Measurements from ENCODE around the gene ARHGEF7.

Gene ARHGEF7

DNA sequence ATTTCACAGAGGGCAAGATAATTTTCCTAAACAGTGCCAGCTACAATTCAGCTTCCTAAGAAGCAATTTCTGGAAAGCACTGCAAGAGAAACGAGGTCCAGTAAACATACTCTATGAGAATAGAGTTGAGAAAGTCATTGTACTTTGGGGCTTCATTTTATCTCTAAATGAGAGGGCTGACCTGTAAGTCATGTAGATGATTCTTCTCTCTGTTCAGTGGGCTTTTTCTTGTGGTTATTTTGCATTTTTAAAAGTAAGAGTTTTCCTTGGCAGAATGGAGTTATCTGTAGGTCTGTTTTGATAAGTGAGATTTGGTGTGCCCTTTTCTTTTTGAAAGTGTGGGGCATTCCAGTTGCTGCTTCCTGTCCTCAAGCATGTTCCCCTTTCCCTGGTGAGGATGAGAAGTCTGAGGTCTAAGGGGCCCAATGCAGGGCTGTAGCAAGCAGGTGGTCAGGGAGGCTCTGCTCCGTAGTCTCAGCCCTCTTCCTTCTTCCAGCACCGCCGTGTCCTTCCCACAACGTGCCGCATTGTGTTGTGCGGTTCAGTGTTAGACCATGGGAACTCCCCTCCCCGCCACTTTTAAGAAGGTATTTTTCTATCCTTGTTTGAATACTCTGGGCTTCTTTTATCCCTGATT lies 86.3 kb downstream of the ARHGEF7 start:
- Histone ChIP-seq H3K27ac (ENCODE audit: low read depth, low read length) (no peak overlapping the region), H2AK5ac (ENCODE audit: low read length) (no peak overlapping the region), H3K23ac (ENCODE audit: low read length) (no peak overlapping the region), H2BK120ac (ENCODE audit: low read depth, low read length) (no peak overlapping the region), H3K18ac (ENCODE audit: low read length) (no peak overlapping the region), H3K9ac (ENCODE audit: low read length) (no peak overlapping the region), H3K4me2 (ENCODE audit: low read length) (no peak overlapping the region), H3K79me1 (ENCODE audit: low read length) (peaks cover 21% of the 10 kb centered on the region), H3K56ac (ENCODE audit: low read length) (no peak overlapping the region), H3K36me3 (ENCODE audit: control insufficient read depth, insufficient read depth, low read length) (no peaks in the 10 kb centered on the region), H3K27me3 (ENCODE audit: insufficient read depth, low read length, poor library complexity) (no peaks in the 10 kb centered on the region), H3K4ac (ENCODE audit: low read depth, low read length) (no peak overlapping the region), H3K4me3 (ENCODE audit: low read length) (no peak overlapping the region), H4K5ac (ENCODE audit: low read length) (no peak overlapping the region), H3K4me1 (ENCODE audit: control insufficient read depth, low read depth, low read length) (peaks cover 14% of the 10 kb centered on the region), H4K8ac (ENCODE audit: low read depth, low read length) (no peak overlapping the region), H2BK15ac (replicated peaks; ENCODE audit: low read depth) (no peak overlapping the region), H2BK5ac (ENCODE audit: low read length) (no peak overlapping the region), H3K79me2 (ENCODE audit: control insufficient read depth, insufficient read depth, low read length) (peaks cover 34% of the 10 kb centered on the region)
- WGBS (ENCODE audit: extremely low coverage, insufficient coverage, low lambda C conversion rate), result no CpG with 5 or more reads among the region's 8 CpGs
- no peak for DNase-seq

DNA sequence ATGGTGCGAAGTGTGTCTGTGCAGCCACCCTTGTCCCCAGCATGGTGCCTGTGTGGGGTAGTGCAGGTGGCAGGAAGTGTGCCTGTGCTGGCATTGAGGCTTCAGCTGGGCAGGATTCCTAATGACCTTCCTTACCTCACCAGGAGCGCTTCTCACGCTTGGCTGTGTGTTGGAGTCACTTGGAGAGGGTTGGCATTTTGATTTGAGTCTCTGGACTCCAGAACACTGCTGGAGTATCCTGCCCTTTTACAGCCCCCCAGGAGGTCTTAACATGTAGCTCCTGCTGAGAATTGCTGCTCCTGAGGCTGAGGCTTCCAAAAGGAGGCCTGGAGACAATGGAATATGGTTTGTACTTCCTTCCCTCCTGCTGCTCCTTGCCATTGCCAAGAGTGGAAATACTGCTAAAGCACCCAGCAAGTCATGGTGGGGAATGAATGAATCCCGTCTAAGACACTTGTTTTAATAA lies 87.1 kb downstream of the ARHGEF7 start:
- Histone ChIP-seq H3K4me2 (ENCODE audit: low read length) (no peak overlapping the region), H3K18ac (ENCODE audit: low read length) (no peak overlapping the region), H2BK5ac (ENCODE audit: low read length) (no peak overlapping the region), H3K56ac (ENCODE audit: low read length) (peak overlapping the region; percentile 53), H4K5ac (ENCODE audit: low read length) (no peak overlapping the region), H3K4ac (ENCODE audit: low read depth, low read length) (no peak overlapping the region), H2BK15ac (replicated peaks; ENCODE audit: low read depth) (no peak overlapping the region), H3K79me2 (ENCODE audit: control insufficient read depth, insufficient read depth, low read length) (peaks cover 35% of the 10 kb centered on the region), H3K27me3 (ENCODE audit: insufficient read depth, low read length, poor library complexity) (no peaks in the 10 kb centered on the region), H3K27ac (ENCODE audit: low read depth, low read length) (no peak overlapping the region), H4K8ac (ENCODE audit: low read depth, low read length) (no peak overlapping the region), H3K79me1 (ENCODE audit: low read length) (peaks cover 21% of the 10 kb centered on the region), H2AK5ac (ENCODE audit: low read length) (no peak overlapping the region), H3K4me1 (ENCODE audit: control insufficient read depth, low read depth, low read length) (peaks cover 14% of the 10 kb centered on the region), H2BK120ac (ENCODE audit: low read depth, low read length) (no peak overlapping the region), H3K4me3 (ENCODE audit: low read length) (no peak overlapping the region), H3K9ac (ENCODE audit: low read length) (no peak overlapping the region), H3K23ac (ENCODE audit: low read length) (no peak overlapping the region), H3K36me3 (ENCODE audit: control insufficient read depth, insufficient read depth, low read length) (no peaks in the 10 kb centered on the region)
- DNase-seq, result peak; percentile 66
- no CpG with 5 or more reads among the region's 4 CpGs for whole genome bisulfite sequencing (ENCODE audit: extremely low coverage, insufficient coverage, low lambda C conversion rate)

DNA sequence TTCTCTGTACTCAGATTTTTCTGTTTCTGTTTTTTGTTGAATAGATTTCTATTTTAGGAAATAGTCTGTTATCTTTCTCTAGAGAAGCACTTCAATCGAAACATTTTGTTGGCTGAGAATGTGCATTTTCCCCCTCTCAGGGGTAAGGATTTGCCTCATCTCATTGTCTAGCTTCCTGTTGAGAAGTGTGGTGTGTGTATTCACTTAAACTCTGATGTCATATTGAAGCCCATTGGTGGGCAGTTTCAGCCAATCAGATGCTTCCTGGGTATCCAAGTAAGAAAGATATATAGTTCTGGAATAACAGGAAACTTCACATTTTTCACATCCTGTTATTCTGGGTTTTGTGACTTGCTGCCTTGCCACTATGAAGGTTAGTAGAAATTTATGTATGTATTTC lies 87.6 kb downstream of the ARHGEF7 start:
- Histone ChIP-seq H2BK5ac (ENCODE audit: low read length) (no peak overlapping the region), H2AK5ac (ENCODE audit: low read length) (no peak overlapping the region), H3K79me1 (ENCODE audit: low read length) (peaks cover 23% of the 10 kb centered on the region), H3K18ac (ENCODE audit: low read length) (no peak overlapping the region), H3K4me1 (ENCODE audit: control insufficient read depth, low read depth, low read length) (peaks cover 14% of the 10 kb centered on the region), H3K79me2 (ENCODE audit: control insufficient read depth, insufficient read depth, low read length) (peaks cover 39% of the 10 kb centered on the region), H3K27me3 (ENCODE audit: insufficient read depth, low read length, poor library complexity) (no peaks in the 10 kb centered on the region), H2BK120ac (ENCODE audit: low read depth, low read length) (no peak overlapping the region), H3K4me2 (ENCODE audit: low read length) (no peak overlapping the region), H3K27ac (ENCODE audit: low read depth, low read length) (no peak overlapping the region), H3K9ac (ENCODE audit: low read length) (no peak overlapping the region), H3K36me3 (ENCODE audit: control insufficient read depth, insufficient read depth, low read length) (no peaks in the 10 kb centered on the region), H4K8ac (ENCODE audit: low read depth, low read length) (no peak overlapping the region), H2BK15ac (replicated peaks; ENCODE audit: low read depth) (no peak overlapping the region), H3K56ac (ENCODE audit: low read length) (no peak overlapping the region), H3K4ac (ENCODE audit: low read depth, low read length) (no peak overlapping the region), H4K5ac (ENCODE audit: low read length) (no peak overlapping the region), H3K4me3 (ENCODE audit: low read length) (no peak overlapping the region), H3K23ac (ENCODE audit: low read length) (no peak overlapping the region)
- peak; percentile 82 for DNase-seq
- no CpG with 5 or more reads among the region's 1 CpG for WGBS (ENCODE audit: extremely low coverage, insufficient coverage, low lambda C conversion rate)

DNA sequence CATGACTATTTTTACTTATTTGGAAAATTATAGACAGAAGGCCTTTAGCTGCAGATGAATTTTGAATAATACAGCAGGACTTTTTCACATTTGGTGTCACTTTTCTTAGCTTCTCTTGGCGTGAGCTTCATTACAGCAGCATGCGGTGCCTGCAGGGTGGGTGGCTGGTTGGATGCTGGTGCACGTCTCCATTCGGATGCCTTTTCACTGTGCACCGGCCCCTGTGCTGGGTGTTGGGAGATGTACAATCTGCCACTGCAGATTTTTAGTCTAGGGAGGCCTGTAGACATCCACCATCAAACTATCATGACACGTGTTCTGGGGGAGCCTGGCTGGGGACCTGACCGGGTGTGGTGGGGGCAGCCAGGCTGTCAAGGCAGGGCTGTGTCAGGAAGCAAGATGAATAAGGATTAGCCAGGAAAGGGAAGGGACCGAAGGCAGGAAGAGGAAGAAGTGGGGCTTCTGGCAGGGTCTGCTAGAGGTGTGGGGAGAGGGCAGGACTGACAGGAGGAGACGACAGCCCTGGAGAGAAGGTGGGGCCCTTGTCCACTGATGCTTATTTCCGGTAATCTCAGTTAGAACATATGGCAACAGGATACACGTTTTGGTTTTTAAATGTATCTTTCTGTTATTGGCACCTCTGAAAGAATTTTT lies 88.8 kb downstream of the ARHGEF7 start:
- no peak overlapping the region for H2AK5ac ChIP-seq (ENCODE audit: low read length)
- WGBS (ENCODE audit: extremely low coverage, insufficient coverage, low lambda C conversion rate), result no CpG with 5 or more reads among the region's 11 CpGs
- no peaks in the 10 kb centered on the region for H3K27me3 ChIP-seq (ENCODE audit: insufficient read depth, low read length, poor library complexity)
- no peak overlapping the region for H2BK15ac ChIP-seq (replicated peaks; ENCODE audit: low read depth)
- no peak overlapping the region for H2BK120ac ChIP-seq (ENCODE audit: low read depth, low read length)
- no peak overlapping the region for H3K27ac ChIP-seq (ENCODE audit: low read depth, low read length)
- no peak overlapping the region for H3K18ac ChIP-seq (ENCODE audit: low read length)
- H3K23ac ChIP-seq (ENCODE audit: low read length), result no peak overlapping the region
- peaks cover 44% of the 10 kb centered on the region for H3K79me2 ChIP-seq (ENCODE audit: control insufficient read depth, insufficient read depth, low read length)
- no peak overlapping the region for H3K56ac ChIP-seq (ENCODE audit: low read length)
- no peak overlapping the region for H3K9ac ChIP-seq (ENCODE audit: low read length)
- no peak overlapping the region for H4K8ac ChIP-seq (ENCODE audit: low read depth, low read length)
- H3K4ac ChIP-seq (ENCODE audit: low read depth, low read length), result no peak overlapping the region
- no peaks in the 10 kb centered on the region for H3K36me3 ChIP-seq (ENCODE audit: control insufficient read depth, insufficient read depth, low read length)
- no peak for DNase-seq
- no peak overlapping the region for H3K4me2 ChIP-seq (ENCODE audit: low read length)
- no peak overlapping the region for H2BK5ac ChIP-seq (ENCODE audit: low read length)
- H3K4me1 ChIP-seq (ENCODE audit: control insufficient read depth, low read depth, low read length), result peaks cover 14% of the 10 kb centered on the region
- no peak overlapping the region for H4K5ac ChIP-seq (ENCODE audit: low read length)
- H3K79me1 ChIP-seq (ENCODE audit: low read length), result peaks cover 30% of the 10 kb centered on the region
- H3K4me3 ChIP-seq (ENCODE audit: low read length), result no peak overlapping the region

DNA sequence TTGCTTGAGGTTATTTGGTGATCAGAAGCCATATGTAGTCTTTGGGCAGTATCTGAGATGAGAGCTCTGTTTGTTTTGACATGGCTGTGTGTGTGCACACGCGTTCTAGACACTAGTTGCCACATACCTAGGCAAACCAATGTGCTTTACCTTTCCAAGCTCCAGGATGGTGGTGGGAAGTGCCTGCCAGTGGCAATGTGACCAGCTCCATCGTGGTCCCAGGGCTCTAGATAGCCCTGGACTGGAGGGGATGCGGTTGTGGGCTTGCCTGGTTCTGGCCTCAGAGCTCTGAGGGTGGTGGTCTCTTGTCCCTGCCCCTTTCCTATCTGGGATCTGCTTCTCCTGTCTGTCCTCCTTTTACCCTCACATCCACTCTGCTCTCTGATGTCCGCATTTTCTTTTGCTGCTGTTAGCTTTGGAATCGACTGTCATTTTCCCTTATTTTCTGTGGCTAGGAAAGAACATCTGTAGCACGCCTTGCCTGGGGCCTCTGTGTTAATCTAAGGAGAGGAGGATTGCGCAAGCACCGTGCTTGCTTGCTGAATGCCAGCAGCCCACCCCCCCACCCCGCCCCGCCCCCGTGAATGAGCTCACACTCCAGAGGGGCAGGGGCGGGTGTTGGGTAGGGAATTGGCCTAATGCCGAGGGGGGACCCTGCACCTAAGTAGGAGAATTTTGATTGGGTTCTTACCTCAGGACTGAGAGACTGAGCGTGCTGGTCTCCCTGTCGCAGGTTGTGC lies 89.5 kb downstream of the ARHGEF7 start:
- Histone ChIP-seq H3K4me2 (ENCODE audit: low read length) (peak overlapping the region; percentile 28), H3K9ac (ENCODE audit: low read length) (peak overlapping the region; percentile 37), H2AK5ac (ENCODE audit: low read length) (no peak overlapping the region), H3K23ac (ENCODE audit: low read length) (peak overlapping the region; percentile 7), H2BK5ac (ENCODE audit: low read length) (no peak overlapping the region), H4K8ac (ENCODE audit: low read depth, low read length) (peak overlapping the region; percentile 30), H2BK15ac (replicated peaks; ENCODE audit: low read depth) (no peak overlapping the region), H3K79me1 (ENCODE audit: low read length) (peaks cover 26% of the 10 kb centered on the region), H4K5ac (ENCODE audit: low read length) (no peak overlapping the region), H3K4ac (ENCODE audit: low read depth, low read length) (no peak overlapping the region), H3K27me3 (ENCODE audit: insufficient read depth, low read length, poor library complexity) (no peaks in the 10 kb centered on the region), H3K79me2 (ENCODE audit: control insufficient read depth, insufficient read depth, low read length) (peaks cover 40% of the 10 kb centered on the region), H2BK120ac (ENCODE audit: low read depth, low read length) (no peak overlapping the region), H3K4me1 (ENCODE audit: control insufficient read depth, low read depth, low read length) (peaks cover 14% of the 10 kb centered on the region), H3K18ac (ENCODE audit: low read length) (no peak overlapping the region), H3K56ac (ENCODE audit: low read length) (peak overlapping the region; percentile 34), H3K36me3 (ENCODE audit: control insufficient read depth, insufficient read depth, low read length) (no peaks in the 10 kb centered on the region), H3K27ac (ENCODE audit: low read depth, low read length) (no peak overlapping the region), H3K4me3 (ENCODE audit: low read length) (no peak overlapping the region)
- DNase-seq, result peak; percentile 86
- no CpG with 5 or more reads among the region's 16 CpGs for WGBS (ENCODE audit: extremely low coverage, insufficient coverage, low lambda C conversion rate)

Data from mesendoderm (in vitro differentiated cells).